Liver (tissue), 9 donors: Measurements from ENCODE around the gene RSPRY1. TPM values are rescaled to one million over a fixed set of nuclear protein-coding genes. Genes with fewer than 3 reads are reported as not detected.

Source experiments
- DNase-seq: peaks from one replicate; pipeline ENCODE4 v3.0.0-alpha.2; 2017; ENCODE audit warnings: low spot score
- H3K27ac ChIP-seq, 2 donors: one replicate each; pipeline ENCODE4 v1.7.0; 2013; ENCODE audit warnings: inconsistent platforms in 2 of 2, low read length in 2 of 2, control low read depth in 1 of 2, low read depth in 1 of 2, mild to moderate bottlenecking in 1 of 2
- H3K27me3 ChIP-seq, 4 donors: one replicate each; pipeline versions ENCODE4 v1.6.1 to v1.7.0; 2013; ENCODE audit warnings: low read length in 3 of 4, inconsistent platforms in 1 of 4, mild to moderate bottlenecking in 1 of 4, moderate library complexity in 1 of 4; ENCODE audit not compliant: control insufficient read depth in 4 of 4, insufficient read depth in 4 of 4
- H3K36me3 ChIP-seq, 4 donors: one replicate each; pipeline versions ENCODE4 v1.6.1 to v1.7.0; 2013; ENCODE audit warnings: low read length in 3 of 4, mild to moderate bottlenecking in 3 of 4, low read depth in 1 of 4, moderate library complexity in 1 of 4; ENCODE audit not compliant: control insufficient read depth in 4 of 4, insufficient read depth in 3 of 4
- H3K4me1 ChIP-seq, 4 donors: one replicate each; pipeline versions ENCODE4 v1.6.1 to v1.7.0; 2013; ENCODE audit warnings: low read length in 3 of 4, mild to moderate bottlenecking in 3 of 4, moderate library complexity in 1 of 4; ENCODE audit not compliant: control insufficient read depth in 4 of 4, insufficient read depth in 4 of 4
- H3K4me3 ChIP-seq, 3 donors: one replicate each; pipeline versions ENCODE4 v1.6.1 to v1.7.0; 2013; ENCODE audit warnings: low read length in 3 of 3, control low read depth in 1 of 3, low read depth in 1 of 3, mild to moderate bottlenecking in 1 of 3
- H3K9ac ChIP-seq, 2 donors: one replicate each; pipeline ENCODE4 v1.7.0; 2013; ENCODE audit warnings: low read length in 2 of 2, mild to moderate bottlenecking in 2 of 2, moderate library complexity in 2 of 2, control low read depth in 1 of 2, low read depth in 1 of 2
- H3K9me3 ChIP-seq, 4 donors: one replicate each; pipeline versions ENCODE4 v1.6.1 to v1.7.0; 2013; ENCODE audit warnings: low read length in 3 of 4; ENCODE audit not compliant: control insufficient read depth in 4 of 4
- ATF3 ChIP-seq: IDR thresholded peaks from 2 replicates; pipeline ENCODE4 v1.6.1; 2016; ENCODE audit warnings: antibody characterized with exemption
- EGR1 ChIP-seq, 2 donors: IDR thresholded peaks; 2 replicates each; pipeline ENCODE4 v1.6.1; 2016 to 2018; ENCODE audit warnings: antibody characterized with exemption in 2 of 2, low read depth in 2 of 2
- FOXA1 ChIP-seq: IDR thresholded peaks from 2 replicates; pipeline ENCODE4 v1.6.1; 2016; ENCODE audit warnings: antibody characterized with exemption
- FOXA2 ChIP-seq: IDR thresholded peaks from 2 replicates; pipeline ENCODE4 v1.6.1; 2016; ENCODE audit warnings: antibody characterized with exemption
- GABPA ChIP-seq, 2 donors: IDR thresholded peaks in 1 of 2; conservative IDR thresholded peaks in 1 of 2; 2 replicates each; pipeline ENCODE4 v1.6.1; 2016; ENCODE audit warnings: antibody characterized with exemption in 2 of 2, mild to moderate bottlenecking in 1 of 2, moderate library complexity in 1 of 2
- HNF4A ChIP-seq, 2 donors: conservative IDR thresholded peaks; 2 replicates each; pipeline ENCODE4 v1.6.1; 2016; ENCODE audit warnings: antibody characterized with exemption in 2 of 2, mild to moderate bottlenecking in 2 of 2
- HNF4G ChIP-seq: IDR thresholded peaks from 2 replicates; pipeline ENCODE4 v1.6.1; 2016; ENCODE audit warnings: antibody characterized with exemption
- NR2F2 ChIP-seq: IDR thresholded peaks from 2 replicates; pipeline ENCODE4 v1.6.1; 2016; ENCODE audit warnings: antibody characterized with exemption
- RAD21 ChIP-seq, 2 donors: IDR thresholded peaks; 2 replicates each; pipeline ENCODE4 v1.6.1; 2016; ENCODE audit warnings: antibody characterized with exemption in 2 of 2, mild to moderate bottlenecking in 2 of 2
- REST ChIP-seq: IDR thresholded peaks from 2 replicates; pipeline ENCODE4 v1.6.1; 2016; ENCODE audit warnings: antibody characterized with exemption, mild to moderate bottlenecking
- RXRA ChIP-seq, 2 donors: IDR thresholded peaks; 2 replicates each; pipeline ENCODE4 v1.6.1; 2017 to 2018; ENCODE audit warnings: antibody characterized with exemption in 2 of 2, mild to moderate bottlenecking in 1 of 2
- SP1 ChIP-seq: IDR thresholded peaks from 2 replicates; pipeline ENCODE4 v1.6.1; 2018; ENCODE audit warnings: antibody characterized with exemption, mild to moderate bottlenecking
- TAF1 ChIP-seq: conservative IDR thresholded peaks from 2 replicates; pipeline ENCODE4 v1.6.1; 2016; ENCODE audit warnings: antibody characterized with exemption, mild to moderate bottlenecking
- YY1 ChIP-seq: IDR thresholded peaks from 2 replicates; pipeline ENCODE4 v1.6.1; 2016; ENCODE audit warnings: antibody characterized with exemption, mild to moderate bottlenecking
- whole genome bisulfite sequencing: extraction: QIAGEN DNeasy Blood & Tissue Kit; methylation state at CpG from one replicate; pipeline ENCODE4 v1.1.7; 2013; 5-methylcytosine and 5-hydroxymethylcytosine counted together
- polyA plus RNA-seq, 2 donors: library from polyadenylated mRNA; stranded (reverse) in 1 of 2; unstranded in 1 of 2; fragments of 200-250 nt in 1 of 2; fragments of >200 nt in 1 of 2; fragmentation: Nextera tagmentation in 1 of 2; extraction: Ambion mirVana in 1 of 2; gene quantifications; one replicate each; pipeline versions ENCODE4 v1.2.1 to v1.2.3, GENCODE V29; 2013 to 2015
- total RNA-seq, 2 donors: library from RNA; depleted of rRNA; stranded (reverse); fragments of >200 nt; gene quantifications; one replicate each; pipeline ENCODE4 v1.2.3, GENCODE V29; 2014
- TF ChIP-seq, protein P1 (sequence below): IDR thresholded peaks from 2 replicates; pipeline ENCODE4 v1.6.1; 2016; ENCODE audit warnings: antibody characterized with exemption
- TF ChIP-seq, protein P2 (sequence below): fragments of 150-350 bp; IDR thresholded peaks from 2 replicates; pipeline ENCODE4 v1.5.1; 2017; ENCODE audit warnings: improper control_type of control experiment, low read depth, low read length; ENCODE audit not compliant: missing input control
- donor health status: healthy.
- donor health status: healthy.
- donor health status: healthy.
- donor health status: healthy.
- donor health status: healthy.

The RSPRY1 gene
- total and polyA plus RNA-seq, 4 donors: 10.9 to 27.6 (median 20.2) TPM

DNA sequence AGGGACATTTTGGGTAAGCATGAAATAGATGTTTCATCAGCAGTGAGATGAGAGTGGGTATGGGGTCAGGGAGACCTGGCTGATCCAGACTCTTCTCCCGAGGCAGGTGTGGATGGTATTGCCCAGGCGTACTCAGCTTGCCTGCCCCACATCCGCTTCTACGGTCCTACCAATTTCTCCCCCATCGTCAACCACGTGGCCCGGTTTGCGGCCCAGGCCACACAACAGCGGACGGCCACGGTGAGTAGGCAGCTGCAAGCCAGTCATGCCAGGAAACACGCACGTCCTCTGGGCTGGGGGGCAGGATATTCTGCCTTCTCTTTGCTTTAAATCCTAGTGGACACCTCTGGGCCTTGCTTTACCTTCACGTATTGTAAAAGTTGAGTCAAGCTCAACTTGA, 49.1 kb upstream of the RSPRY1 start:
- no peak overlapping the region for H3K4me3 ChIP-seq
- H3K27ac ChIP-seq: no peak overlapping the region
- DNase-seq: no peak
- no peaks in the 10 kb centered on the region for H3K36me3 ChIP-seq
- no peaks in the 10 kb centered on the region for H3K9me3 ChIP-seq
- TF ChIP-seq HNF4G: no peak
- no peak for TF ChIP-seq SP1
- TF ChIP-seq RAD21 (IDR thresholded peaks at IDR 0.05): no peak
- TF ChIP-seq GABPA (IDR thresholded peaks at IDR 0.05 in 1 of 2, conservative IDR thresholded peaks at IDR 0.05 in 1 of 2): no peak
- no peak for TF ChIP-seq RXRA (IDR thresholded peaks at IDR 0.05)
- no peak for TF ChIP-seq FOXA1
- no peak for TF ChIP-seq TAF1
- TF ChIP-seq, protein P1, sequence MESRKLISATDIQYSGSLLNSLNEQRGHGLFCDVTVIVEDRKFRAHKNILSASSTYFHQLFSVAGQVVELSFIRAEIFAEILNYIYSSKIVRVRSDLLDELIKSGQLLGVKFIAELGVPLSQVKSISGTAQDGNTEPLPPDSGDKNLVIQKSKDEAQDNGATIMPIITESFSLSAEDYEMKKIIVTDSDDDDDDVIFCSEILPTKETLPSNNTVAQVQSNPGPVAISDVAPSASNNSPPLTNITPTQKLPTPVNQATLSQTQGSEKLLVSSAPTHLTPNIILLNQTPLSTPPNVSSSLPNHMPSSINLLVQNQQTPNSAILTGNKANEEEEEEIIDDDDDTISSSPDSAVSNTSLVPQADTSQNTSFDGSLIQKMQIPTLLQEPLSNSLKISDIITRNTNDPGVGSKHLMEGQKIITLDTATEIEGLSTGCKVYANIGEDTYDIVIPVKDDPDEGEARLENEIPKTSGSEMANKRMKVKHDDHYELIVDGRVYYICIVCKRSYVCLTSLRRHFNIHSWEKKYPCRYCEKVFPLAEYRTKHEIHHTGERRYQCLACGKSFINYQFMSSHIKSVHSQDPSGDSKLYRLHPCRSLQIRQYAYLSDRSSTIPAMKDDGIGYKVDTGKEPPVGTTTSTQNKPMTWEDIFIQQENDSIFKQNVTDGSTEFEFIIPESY: no peak
- TF ChIP-seq FOXA2: no peak
- no peak for TF ChIP-seq ATF3
- TF ChIP-seq, protein P2, sequence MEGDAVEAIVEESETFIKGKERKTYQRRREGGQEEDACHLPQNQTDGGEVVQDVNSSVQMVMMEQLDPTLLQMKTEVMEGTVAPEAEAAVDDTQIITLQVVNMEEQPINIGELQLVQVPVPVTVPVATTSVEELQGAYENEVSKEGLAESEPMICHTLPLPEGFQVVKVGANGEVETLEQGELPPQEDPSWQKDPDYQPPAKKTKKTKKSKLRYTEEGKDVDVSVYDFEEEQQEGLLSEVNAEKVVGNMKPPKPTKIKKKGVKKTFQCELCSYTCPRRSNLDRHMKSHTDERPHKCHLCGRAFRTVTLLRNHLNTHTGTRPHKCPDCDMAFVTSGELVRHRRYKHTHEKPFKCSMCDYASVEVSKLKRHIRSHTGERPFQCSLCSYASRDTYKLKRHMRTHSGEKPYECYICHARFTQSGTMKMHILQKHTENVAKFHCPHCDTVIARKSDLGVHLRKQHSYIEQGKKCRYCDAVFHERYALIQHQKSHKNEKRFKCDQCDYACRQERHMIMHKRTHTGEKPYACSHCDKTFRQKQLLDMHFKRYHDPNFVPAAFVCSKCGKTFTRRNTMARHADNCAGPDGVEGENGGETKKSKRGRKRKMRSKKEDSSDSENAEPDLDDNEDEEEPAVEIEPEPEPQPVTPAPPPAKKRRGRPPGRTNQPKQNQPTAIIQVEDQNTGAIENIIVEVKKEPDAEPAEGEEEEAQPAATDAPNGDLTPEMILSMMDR: no peak
- no peak for TF ChIP-seq NR2F2
- no peak for TF ChIP-seq YY1
- TF ChIP-seq REST: no peak
- TF ChIP-seq EGR1 (IDR thresholded peaks at IDR 0.05; ENCODE audit: low read depth in 2 of 2): no peak
- 89% methylated on average over 14 of the region's 14 CpGs for WGBS
- no peak overlapping the region for H3K9ac ChIP-seq
- H3K27me3 ChIP-seq: no peaks in the 10 kb centered on the region
- peaks cover 0 to 8% (median 0%) of the 10 kb centered on the region in 4 donors for H3K4me1 ChIP-seq

GRCh38 chr16:57137566-57138273, 48.4 kb upstream of the RSPRY1 start:
- H3K4me3 ChIP-seq: no peak overlapping the region
- no peaks in the 10 kb centered on the region for H3K9me3 ChIP-seq
- DNase-seq: no peak
- 71% methylated on average over 10 of the region's 10 CpGs for WGBS
- TF ChIP-seq TAF1 (no peak), GABPA (IDR thresholded peaks at IDR 0.05 in 1 of 2, conservative IDR thresholded peaks at IDR 0.05 in 1 of 2) (no peak), YY1 (no peak), EGR1 (IDR thresholded peaks at IDR 0.05; ENCODE audit: low read depth in 2 of 2) (no peak), SP1 (no peak), HNF4A (conservative IDR thresholded peaks at IDR 0.05) (no peak), REST (no peak)
- TF ChIP-seq, protein P1: no peak
- peaks cover 0 to 8% (median 0%) of the 10 kb centered on the region in 4 donors for H3K4me1 ChIP-seq
- H3K27ac ChIP-seq: no peak overlapping the region
- no peaks in the 10 kb centered on the region for H3K36me3 ChIP-seq
- no peak overlapping the region for H3K9ac ChIP-seq
- H3K27me3 ChIP-seq: no peaks in the 10 kb centered on the region
